Breast epithelium (tissue), 4 donors: ENCODE measurements around the gene CCL5. TPM values are rescaled to one million over a fixed set of nuclear protein-coding genes. Genes with fewer than 3 reads are reported as not detected.

Experiments
- DNase-seq, 2 donors: peaks; one replicate each; pipeline ENCODE4 v3.0.0-alpha.2; 2019; ENCODE audit warnings: low spot score in 2 of 2
- H3K27ac ChIP-seq, 2 donors: fragments of 200-600 bp; sonication (generic) in 1 of 2; one replicate each; pipeline ENCODE4 v1.5.1; 2016 to 2019; ENCODE audit warnings: mild to moderate bottlenecking in 1 of 2
- H3K27me3 ChIP-seq, 2 donors: fragments of 200-600 bp; sonication (generic) in 1 of 2; one replicate each; pipeline versions ENCODE4 v1.5.1 to v1.6.0; 2017 to 2019; ENCODE audit warnings: control low read depth in 1 of 2, mild to moderate bottlenecking in 1 of 2
- H3K36me3 ChIP-seq: fragments of 200-600 bp; one replicate; pipeline ENCODE4 v1.5.1; 2019
- H3K4me1 ChIP-seq, 2 donors: fragments of 200-600 bp; sonication (generic); one replicate each; pipeline ENCODE4 v1.5.1; 2016 to 2019; ENCODE audit warnings: control low read depth in 1 of 2
- H3K4me3 ChIP-seq, 3 donors: fragments of 200-600 bp; sonication (generic); 1 replicate in 2 of 3; 2 replicates in 1 of 3; pipeline ENCODE4 v1.5.1; 2016 to 2019; ENCODE audit warnings: mild to moderate bottlenecking in 3 of 3, moderate library complexity in 2 of 3
- H3K9me3 ChIP-seq, 2 donors: fragments of 200-600 bp; sonication (generic) in 1 of 2; one replicate each; pipeline ENCODE4 v1.5.1; 2016 to 2019; ENCODE audit warnings: control low read depth in 1 of 2
- POLR2A ChIP-seq: fragments of 450-650 bp; IDR thresholded peaks from one replicate; pipeline ENCODE4 v1.6.1; 2016; ENCODE audit warnings: antibody characterized with exemption, mild to moderate bottlenecking, moderate library complexity
- POLR2AphosphoS5 ChIP-seq, 3 donors: sonication (generic); formaldehyde crosslinking; IDR thresholded peaks; one replicate each; pipeline ENCODE4 v1.6.1; 2017; ENCODE audit warnings: antibody characterized with exemption in 3 of 3
- intact Hi-C: fragments of 100-400 bp; cut with DNase I; formaldehyde crosslinking; loops from one replicate; pipeline ENCODE4 v1.15.1; 2023; ENCODE audit warnings: low total_unique reads
- total RNA-seq, 3 donors: library from RNA; depleted of rRNA; stranded (reverse); fragments of >200 nt; gene quantifications; one replicate each; pipeline ENCODE4 v1.1.0, GENCODE V29; 2016
- TF ChIP-seq, protein P1 (sequence below), 3 donors: fragments of 450-650 bp; IDR thresholded peaks; one replicate each; pipeline ENCODE4 v1.5.1; 2016 to 2017; ENCODE audit warnings: antibody characterized with exemption in 3 of 3, mild to moderate bottlenecking in 3 of 3, moderate library complexity in 3 of 3

Gene CCL5
- total RNA-seq, 3 donors from 2014 or later = 3.5 to 7.6 (median 4.6) TPM

DNA sequence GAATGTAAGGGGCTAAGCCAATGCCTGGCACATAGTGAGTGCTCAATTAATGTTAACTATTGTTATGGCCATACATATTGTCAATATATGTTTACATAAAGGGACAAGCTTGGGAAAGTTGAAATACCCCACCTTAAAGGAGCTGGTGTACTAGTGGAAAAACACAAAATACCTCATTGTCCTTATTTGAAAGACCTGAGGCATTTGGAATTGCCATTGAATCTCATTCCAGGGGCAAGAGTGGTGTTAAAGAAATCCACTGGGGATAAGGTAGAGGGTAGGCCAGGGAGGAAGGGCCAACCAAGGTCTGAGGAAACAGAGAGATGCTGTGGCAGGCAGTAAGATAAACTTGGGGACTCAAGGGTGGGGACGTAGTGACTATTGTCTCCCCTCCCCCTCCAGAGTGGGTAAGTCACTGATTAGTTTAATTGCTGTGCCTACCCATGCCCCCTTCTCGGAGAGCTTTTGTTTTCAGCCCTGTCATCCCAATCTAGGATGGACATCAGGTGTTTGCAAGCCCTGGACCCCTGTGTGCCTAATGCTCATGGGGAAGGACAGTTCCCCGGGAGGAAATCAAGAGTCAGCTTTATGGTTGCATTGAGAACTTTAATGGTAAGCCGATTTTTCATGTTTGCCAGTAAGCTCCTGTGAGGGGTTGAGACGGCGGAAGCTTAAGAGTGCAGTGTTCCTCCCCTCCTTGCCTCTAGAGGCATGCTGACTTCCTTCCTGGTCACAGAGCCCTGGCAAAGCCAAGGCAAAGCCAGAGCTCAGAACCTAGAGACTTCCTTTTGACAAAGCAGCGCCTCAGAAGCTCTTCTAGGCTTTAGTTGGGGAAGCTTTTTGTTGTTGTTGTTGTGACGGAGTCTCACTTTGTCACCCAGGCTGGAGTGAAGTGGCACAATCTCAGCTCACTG is 9.0 kb downstream of the CCL5 start:
- intact Hi-C loops = no loop called here
- Histone ChIP-seq H3K36me3 (no peaks in the 10 kb centered on the region), H3K27ac (no peak overlapping the region), H3K4me1 (no peaks in the 10 kb centered on the region), H3K4me3 (no peak overlapping the region), H3K27me3 (no peaks in the 10 kb centered on the region), H3K9me3 (no peaks in the 10 kb centered on the region)
- TF ChIP-seq, protein P1, sequence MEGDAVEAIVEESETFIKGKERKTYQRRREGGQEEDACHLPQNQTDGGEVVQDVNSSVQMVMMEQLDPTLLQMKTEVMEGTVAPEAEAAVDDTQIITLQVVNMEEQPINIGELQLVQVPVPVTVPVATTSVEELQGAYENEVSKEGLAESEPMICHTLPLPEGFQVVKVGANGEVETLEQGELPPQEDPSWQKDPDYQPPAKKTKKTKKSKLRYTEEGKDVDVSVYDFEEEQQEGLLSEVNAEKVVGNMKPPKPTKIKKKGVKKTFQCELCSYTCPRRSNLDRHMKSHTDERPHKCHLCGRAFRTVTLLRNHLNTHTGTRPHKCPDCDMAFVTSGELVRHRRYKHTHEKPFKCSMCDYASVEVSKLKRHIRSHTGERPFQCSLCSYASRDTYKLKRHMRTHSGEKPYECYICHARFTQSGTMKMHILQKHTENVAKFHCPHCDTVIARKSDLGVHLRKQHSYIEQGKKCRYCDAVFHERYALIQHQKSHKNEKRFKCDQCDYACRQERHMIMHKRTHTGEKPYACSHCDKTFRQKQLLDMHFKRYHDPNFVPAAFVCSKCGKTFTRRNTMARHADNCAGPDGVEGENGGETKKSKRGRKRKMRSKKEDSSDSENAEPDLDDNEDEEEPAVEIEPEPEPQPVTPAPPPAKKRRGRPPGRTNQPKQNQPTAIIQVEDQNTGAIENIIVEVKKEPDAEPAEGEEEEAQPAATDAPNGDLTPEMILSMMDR (IDR thresholded peaks at IDR 0.05) = no peak
- no peak for TF ChIP-seq POLR2AphosphoS5 (IDR thresholded peaks at IDR 0.05)
- no peak for TF ChIP-seq POLR2A
- DNase-seq = no peak

DNA sequence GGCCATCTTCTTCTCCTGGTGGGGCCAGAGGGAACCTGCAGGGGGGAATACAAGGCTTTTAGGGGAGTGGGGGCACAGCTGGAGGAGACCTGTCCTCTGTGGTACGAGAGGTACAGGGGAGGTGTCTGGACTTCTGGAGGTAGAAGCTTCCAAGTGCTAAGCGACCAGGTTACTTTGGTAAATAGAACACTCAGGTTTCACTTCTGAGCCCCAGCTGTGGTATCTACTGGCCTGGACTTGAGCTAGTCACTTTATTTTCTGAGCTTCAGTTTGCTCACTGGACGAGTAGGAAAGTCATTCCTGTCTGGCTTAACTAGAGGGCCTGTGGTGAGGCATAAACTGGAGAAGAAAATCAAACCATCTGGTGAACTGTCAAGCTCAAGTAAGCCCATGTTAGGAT is 11.4 kb downstream of the CCL5 start, which contains the start of gene HEATR9:
TSS of gene HEATR9 (minus strand) at position 155 of the 400 bp plus-strand sequence. CDS start at position 6, 149 bp downstream.
- Histone ChIP-seq H3K27me3 (no peaks in the 10 kb centered on the region), H3K36me3 (no peaks in the 10 kb centered on the region), H3K4me3 (no peak within 1 kb of the TSS), H3K4me1 (no peaks in the 10 kb centered on the region), H3K27ac (no peak within 1 kb of the TSS), H3K9me3 (no peaks in the 10 kb centered on the region)
- intact Hi-C loops = no loop called here
- TF ChIP-seq POLR2AphosphoS5 (IDR thresholded peaks at IDR 0.05) (no peak), POLR2A (no peak)
- TF ChIP-seq, protein P1 (IDR thresholded peaks at IDR 0.05) = no peak
- DNase-seq = no peak

- DNase-seq = no peak
- no peaks in the 10 kb centered on the region for H3K27me3 ChIP-seq
- TF ChIP-seq POLR2A (no peak), POLR2AphosphoS5 (IDR thresholded peaks at IDR 0.05) (no peak)
- TF ChIP-seq, protein P1 (IDR thresholded peaks at IDR 0.05) = no peak
- intact Hi-C loops = no loop called here
- no peaks in the 10 kb centered on the region for H3K9me3 ChIP-seq
- H3K27ac ChIP-seq = no peak overlapping the region
- no peak overlapping the region for H3K4me3 ChIP-seq
- no peaks in the 10 kb centered on the region for H3K4me1 ChIP-seq
- no peaks in the 10 kb centered on the region for H3K36me3 ChIP-seq
Observed at GRCh38 chr17:35867574-35867973, 12.6 kb downstream of the CCL5 start.

- intact Hi-C loops = no loop called here
- H3K36me3 ChIP-seq = no peaks in the 10 kb centered on the region
- no peaks in the 10 kb centered on the region for H3K4me1 ChIP-seq
- H3K27ac ChIP-seq = no peak overlapping the region
- TF ChIP-seq POLR2AphosphoS5 (IDR thresholded peaks at IDR 0.05) (no peak), POLR2A (no peak)
- TF ChIP-seq, protein P1 (IDR thresholded peaks at IDR 0.05) = no peak
- H3K4me3 ChIP-seq = no peak overlapping the region
- H3K27me3 ChIP-seq = no peaks in the 10 kb centered on the region
- no peak for DNase-seq
- no peaks in the 10 kb centered on the region for H3K9me3 ChIP-seq
Observed at GRCh38 chr17:35866341-35866950, 13.7 kb downstream of the CCL5 start.
